DMS153 (cell line): ENCODE measurements around the gene ZNF534.
A peak's percentile ranks its signal among the peaks of the same experiment; 100 is the strongest.
"Not testable (repeated sequence)": the region's sequence is repeated elsewhere in the genome, so short reads cannot be mapped to it uniquely, and the experiment has no call there.

Experiments used
- DNase-seq: peaks from one replicate; lab custom pipeline; 2025; lab: John Stamatoyannopoulos, UW

ZNF534 gene

GRCh38 chr19:52428937-52429336 is at the start of gene ZNF534:
Gene ZNF534 (plus strand): TSS chr19:52429148. CDS start chr19:52431475, 2,327 bp downstream.
- no peak for DNase-seq

- DNase-seq: no peak
Measured at GRCh38 chr19:52391135-52391534, 37.8 kb upstream of the ZNF534 start.

GRCh38 chr19:52397310-52398080 is 31.5 kb upstream of the ZNF534 start, which contains the start of gene ZNF528:
Gene ZNF528 (plus strand): TSS chr19:52397849. CDS start chr19:52402014, 4,165 bp downstream.
- DNase-seq: peak; percentile 82

GRCh38 chr19:52398081-52398441 is 30.9 kb upstream of the ZNF534 start:
- no peak for DNase-seq

GRCh38 chr19:52410276-52410675 is 18.7 kb upstream of the ZNF534 start:
- DNase-seq: no peak

GRCh38 chr19:52415711-52416110 is 13.2 kb upstream of the ZNF534 start:
- DNase-seq: no peak

GRCh38 chr19:52442179-52442578 is 13.2 kb downstream of the ZNF534 start:
- no peak for DNase-seq

GRCh38 chr19:52444506-52444905 is 15.6 kb downstream of the ZNF534 start:
- DNase-seq: no peak

GRCh38 chr19:52451241-52451640 is 22.3 kb downstream of the ZNF534 start:
- DNase-seq: no peak

GRCh38 chr19:52453324-52454094 is 24.6 kb downstream of the ZNF534 start, which contains the start of gene ZNF578:
Gene ZNF578 (plus strand): TSS chr19:52453553. CDS start chr19:52501846, 48,293 bp downstream.
- DNase-seq: no peak

GRCh38 chr19:52464798-52465470 is 36.0 kb downstream of the ZNF534 start:
- DNase-seq: no peak

- no peak for DNase-seq
Measured at GRCh38 chr19:52473655-52474350, 44.9 kb downstream of the ZNF534 start.

- no peak for DNase-seq
Measured at GRCh38 chr19:52474351-52475127, 45.6 kb downstream of the ZNF534 start.

- not testable (repeated sequence) for DNase-seq
Measured at GRCh38 chr19:52484111-52484743, 55.3 kb downstream of the ZNF534 start.

- DNase-seq: not testable (repeated sequence)
Measured at GRCh38 chr19:52485064-52485463, 56.1 kb downstream of the ZNF534 start.

- not testable (repeated sequence) for DNase-seq
Measured at GRCh38 chr19:52485561-52486240, 56.8 kb downstream of the ZNF534 start.

- DNase-seq: no peak
Measured at GRCh38 chr19:52492201-52492993, 63.4 kb downstream of the ZNF534 start.

- DNase-seq: no peak
Measured at GRCh38 chr19:52492994-52493470, 64.1 kb downstream of the ZNF534 start.

GRCh38 chr19:52494518-52494917 is 65.6 kb downstream of the ZNF534 start:
- no peak for DNase-seq
